ENCODE data around the gene SEC14L2. TPM values are rescaled to one million over a fixed set of nuclear protein-coding genes. Genes with fewer than 3 reads are reported as not detected.

SEC14L2 gene
- total RNA-seq, 1 experiment from 2014 or later: 51.3 TPM

DNA sequence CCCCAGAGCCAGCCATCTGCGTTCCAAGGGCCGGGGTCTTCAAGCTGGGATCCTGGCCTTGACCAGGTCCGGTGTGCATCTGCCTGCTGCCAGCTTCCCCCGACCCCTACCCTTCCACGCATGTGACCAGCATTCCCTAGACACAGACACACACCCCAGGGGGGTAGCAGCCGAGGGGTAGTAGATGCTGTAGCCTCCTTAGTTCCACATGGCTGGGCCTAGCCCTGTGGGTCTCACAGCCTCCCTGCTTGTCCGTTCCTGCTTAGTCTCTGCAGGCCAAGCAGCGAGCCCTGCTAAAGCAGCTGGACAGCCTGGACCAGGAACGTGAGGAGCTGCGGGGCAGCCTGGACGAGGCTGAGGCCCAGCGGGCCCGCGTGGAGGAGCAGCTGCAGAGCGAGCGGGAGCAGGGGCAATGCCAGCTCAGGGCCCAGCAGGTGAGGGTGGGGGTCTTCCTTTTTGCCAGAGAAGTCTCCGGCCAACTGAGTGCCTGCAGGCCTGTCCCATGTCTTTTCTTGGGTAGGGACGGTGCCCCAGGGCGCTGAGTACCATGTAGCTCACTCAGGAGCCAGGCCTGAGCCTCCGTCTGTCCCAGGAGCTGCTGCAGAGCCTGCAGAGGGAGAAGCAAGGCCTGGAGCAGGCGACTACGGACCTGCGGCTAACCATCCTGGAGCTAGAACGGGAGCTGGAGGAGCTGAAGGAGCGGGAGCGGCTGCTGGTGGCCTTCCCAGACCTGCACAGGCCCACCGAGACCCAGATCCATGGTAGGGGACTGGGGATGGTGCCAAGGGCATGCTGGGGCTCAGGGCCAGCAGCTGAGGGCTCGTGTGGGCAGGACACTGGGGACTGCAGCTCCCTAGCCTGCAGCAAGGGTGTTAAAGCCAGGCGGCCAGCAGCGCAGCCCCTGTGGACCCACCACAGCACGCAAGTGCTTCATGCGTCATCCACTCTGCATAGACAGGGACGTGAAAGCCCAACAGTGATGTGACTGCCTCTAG lies 23.2 kb upstream of the SEC14L2 start:
- TF ChIP-seq EZH2 (IDR thresholded peaks at IDR 0.05; ENCODE audit: low read depth): no peak
- TF ChIP-seq, protein P1, sequence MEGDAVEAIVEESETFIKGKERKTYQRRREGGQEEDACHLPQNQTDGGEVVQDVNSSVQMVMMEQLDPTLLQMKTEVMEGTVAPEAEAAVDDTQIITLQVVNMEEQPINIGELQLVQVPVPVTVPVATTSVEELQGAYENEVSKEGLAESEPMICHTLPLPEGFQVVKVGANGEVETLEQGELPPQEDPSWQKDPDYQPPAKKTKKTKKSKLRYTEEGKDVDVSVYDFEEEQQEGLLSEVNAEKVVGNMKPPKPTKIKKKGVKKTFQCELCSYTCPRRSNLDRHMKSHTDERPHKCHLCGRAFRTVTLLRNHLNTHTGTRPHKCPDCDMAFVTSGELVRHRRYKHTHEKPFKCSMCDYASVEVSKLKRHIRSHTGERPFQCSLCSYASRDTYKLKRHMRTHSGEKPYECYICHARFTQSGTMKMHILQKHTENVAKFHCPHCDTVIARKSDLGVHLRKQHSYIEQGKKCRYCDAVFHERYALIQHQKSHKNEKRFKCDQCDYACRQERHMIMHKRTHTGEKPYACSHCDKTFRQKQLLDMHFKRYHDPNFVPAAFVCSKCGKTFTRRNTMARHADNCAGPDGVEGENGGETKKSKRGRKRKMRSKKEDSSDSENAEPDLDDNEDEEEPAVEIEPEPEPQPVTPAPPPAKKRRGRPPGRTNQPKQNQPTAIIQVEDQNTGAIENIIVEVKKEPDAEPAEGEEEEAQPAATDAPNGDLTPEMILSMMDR (conservative IDR thresholded peaks at IDR 0.05): no peak
- Histone ChIP-seq H4K20me1 (ENCODE audit: insufficient read depth) (0 out of 2 replicates have a peak, but pooled peaks cover 5% of the 10 kb centered on the region), H3K4me3 (no peak overlapping the region), H2AFZ (no peak overlapping the region), H3K27ac (no peak overlapping the region), H3K27me3 (ENCODE audit: insufficient read depth, low read depth) (no peaks in the 10 kb centered on the region), H3K4me2 (no peak overlapping the region), H3K4me1 (replicated peaks; ENCODE audit: insufficient read depth) (no peaks in the 10 kb centered on the region), H3K79me2 (ENCODE audit: low read depth) (no peaks in the 10 kb centered on the region), H3K9me2 (ENCODE audit: insufficient read depth) (no peaks in the 10 kb centered on the region), H3K36me3 (ENCODE audit: low read depth) (no peaks in the 10 kb centered on the region), H3F3A (ENCODE audit: insufficient read depth, low read depth) (no peaks in the 10 kb centered on the region; the same call in 1 of the 2 replicates), H3K9me3 (ENCODE audit: insufficient read depth, low read depth) (no peaks in the 10 kb centered on the region)
- no TSS peak for BruUV-seq (replicated peaks)
- intact Hi-C loops (cut with micrococcal nuclease; ENCODE audit: unreplicated experiment): no loop called here
- no peak for DNase-seq
- ChIA-PET CTCF (no interaction called here), POLR2A (ENCODE audit: unreplicated experiment) (no interaction called here)

DNA sequence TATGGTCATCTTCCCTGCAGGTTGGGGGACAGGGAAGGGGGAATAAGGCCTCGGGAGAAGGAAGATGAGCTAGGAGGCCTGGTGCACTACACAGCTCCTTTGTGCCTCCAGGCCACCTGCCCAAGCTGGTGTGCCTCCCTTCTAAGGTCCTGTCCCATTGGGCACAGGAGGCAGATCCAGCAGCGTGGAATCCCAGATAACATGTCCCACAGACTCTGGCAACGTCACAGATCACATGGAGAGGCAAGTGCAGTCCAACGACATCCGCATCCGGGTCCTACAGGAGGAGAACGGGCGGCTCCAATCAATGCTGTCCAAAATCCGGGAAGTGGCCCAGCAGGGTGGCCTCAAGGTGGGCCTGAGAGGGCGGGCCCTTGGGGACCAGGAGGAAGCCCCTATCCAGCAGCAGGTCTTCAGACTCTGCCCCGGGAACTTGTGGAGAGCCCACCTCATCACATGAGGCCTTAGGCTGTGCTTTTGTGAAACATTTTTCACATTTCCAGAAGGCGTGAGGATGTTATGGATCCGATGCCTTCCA lies 21.4 kb upstream of the SEC14L2 start:
- Histone ChIP-seq H3F3A (ENCODE audit: insufficient read depth, low read depth) (no peaks in the 10 kb centered on the region; the same call in 1 of the 2 replicates), H3K79me2 (ENCODE audit: low read depth) (no peaks in the 10 kb centered on the region), H3K9me2 (ENCODE audit: insufficient read depth) (no peaks in the 10 kb centered on the region), H2AFZ (no peak overlapping the region), H4K20me1 (ENCODE audit: insufficient read depth) (0 out of 2 replicates have a peak, but pooled peaks cover 5% of the 10 kb centered on the region), H3K4me2 (no peak overlapping the region), H3K36me3 (ENCODE audit: low read depth) (no peaks in the 10 kb centered on the region), H3K4me1 (replicated peaks; ENCODE audit: insufficient read depth) (no peaks in the 10 kb centered on the region), H3K27me3 (ENCODE audit: insufficient read depth, low read depth) (no peaks in the 10 kb centered on the region), H3K27ac (no peak overlapping the region), H3K9me3 (ENCODE audit: insufficient read depth, low read depth) (no peaks in the 10 kb centered on the region), H3K4me3 (no peak overlapping the region)
- DNase-seq: no peak
- TF ChIP-seq, protein P1 (conservative IDR thresholded peaks at IDR 0.05): no peak
- TF ChIP-seq EZH2 (IDR thresholded peaks at IDR 0.05; ENCODE audit: low read depth): no peak
- no TSS peak for BruUV-seq (replicated peaks)
- POLR2A ChIA-PET (ENCODE audit: unreplicated experiment): no interaction called here
- CTCF ChIA-PET: no interaction called here
- intact Hi-C loops (cut with micrococcal nuclease; ENCODE audit: unreplicated experiment): no loop called here

DNA sequence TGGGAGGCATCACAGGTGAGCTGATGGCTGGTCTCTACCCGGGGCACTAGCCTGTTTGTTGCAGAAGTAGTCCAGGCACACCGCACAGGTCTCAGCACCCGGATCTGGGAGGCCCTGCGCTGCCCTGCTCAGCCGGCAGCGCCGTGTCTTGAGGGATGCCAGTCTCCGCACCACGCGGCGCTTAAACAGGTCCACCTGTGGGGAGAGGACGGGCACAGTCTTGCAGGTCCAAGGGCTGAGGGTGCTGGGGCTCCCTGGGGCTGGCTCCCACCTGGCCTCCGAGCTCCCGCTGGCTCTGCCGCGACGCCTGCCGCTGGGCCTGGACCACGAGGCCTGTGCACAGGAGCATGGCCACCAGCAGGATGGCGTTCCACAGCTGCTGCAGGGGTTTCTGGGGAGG lies 16.8 kb upstream of the SEC14L2 start:
- BruUV-seq (replicated peaks): no TSS peak
- H3K9me2 ChIP-seq (ENCODE audit: insufficient read depth): no peaks in the 10 kb centered on the region
- DNase-seq: no peak
- H3F3A ChIP-seq (ENCODE audit: insufficient read depth, low read depth): no peaks in the 10 kb centered on the region
- H3K4me3 ChIP-seq: no peak overlapping the region
- no peaks in the 10 kb centered on the region for H3K36me3 ChIP-seq (ENCODE audit: low read depth)
- no peaks in the 10 kb centered on the region for H3K9me3 ChIP-seq (ENCODE audit: insufficient read depth, low read depth)
- no peaks in the 10 kb centered on the region for H3K27me3 ChIP-seq (ENCODE audit: insufficient read depth, low read depth)
- no peak overlapping the region for H3K4me2 ChIP-seq
- no peak overlapping the region for H2AFZ ChIP-seq
- ChIA-PET POLR2A (ENCODE audit: unreplicated experiment) (no interaction called here), CTCF (no interaction called here)
- no peaks in the 10 kb centered on the region for H3K79me2 ChIP-seq (ENCODE audit: low read depth)
- H3K4me1 ChIP-seq (replicated peaks; ENCODE audit: insufficient read depth): no peaks in the 10 kb centered on the region
- H4K20me1 ChIP-seq (ENCODE audit: insufficient read depth): 0 out of 2 replicates have a peak, but pooled peaks cover 5% of the 10 kb centered on the region
- intact Hi-C loops (cut with micrococcal nuclease; ENCODE audit: unreplicated experiment): no loop called here
- TF ChIP-seq, protein P1 (conservative IDR thresholded peaks at IDR 0.05): no peak
- no peak for TF ChIP-seq EZH2 (IDR thresholded peaks at IDR 0.05; ENCODE audit: low read depth)
- no peak overlapping the region for H3K27ac ChIP-seq
